GM23338 (cell line): Measurements from ENCODE around the gene ZBTB24. TPM values are rescaled to one million over a fixed set of nuclear protein-coding genes. Genes with fewer than 3 reads are reported as not detected.

Source experiments
- ATAC-seq: fragments of 200-7000 bp; cut with Tn5 transposase; 3 replicates; pipeline ENCODE4 v1.9.1; 2020
- DNase-seq: peaks from one replicate; pipeline ENCODE4 v3.0.0-alpha.2; 2015; ENCODE audit warnings: low spot score
- H2AFZ ChIP-seq: fragments of 200-600 bp; sonication (generic); 2 replicates; pipeline ENCODE4 v1.8.0; 2016; ENCODE audit warnings: antibody characterized with exemption, mild to moderate bottlenecking, moderate library complexity
- H3F3A ChIP-seq: fragments of 200-600 bp; sonication (generic); replicated peaks from 2 replicates; pipeline ENCODE4 v1.8.0; 2017; ENCODE audit warnings: antibody characterized with exemption, mixed run types, low read depth
- H3K27ac ChIP-seq: fragments of 200-600 bp; sonication (generic); 2 replicates; pipeline ENCODE4 v1.6.1; 2016; ENCODE audit warnings: low read depth
- H3K27me3 ChIP-seq: fragments of 200-600 bp; sonication (generic); 2 replicates; pipeline ENCODE4 v1.8.0; 2016; ENCODE audit warnings: mild to moderate bottlenecking, mixed run types, moderate library complexity; ENCODE audit not compliant: insufficient read depth
- H3K36me3 ChIP-seq: fragments of 200-600 bp; sonication (generic); 2 replicates; pipeline ENCODE4 v1.8.0; 2016; ENCODE audit warnings: mild to moderate bottlenecking; ENCODE audit not compliant: insufficient read depth
- H3K4me1 ChIP-seq: fragments of 200-600 bp; sonication (generic); 2 replicates; pipeline ENCODE4 v1.8.0; 2016; ENCODE audit warnings: mild to moderate bottlenecking, moderate library complexity; ENCODE audit not compliant: insufficient read depth
- H3K4me2 ChIP-seq: fragments of 200-600 bp; sonication (generic); 2 replicates; pipeline ENCODE4 v1.7.1; 2017; ENCODE audit warnings: mixed run types
- H3K4me3 ChIP-seq: fragments of 200-600 bp; sonication (generic); 2 replicates; pipeline ENCODE4 v1.6.1; 2016; ENCODE audit warnings: mixed run types
- H3K79me2 ChIP-seq: fragments of 200-600 bp; sonication (generic); replicated peaks from 2 replicates; pipeline ENCODE4 v1.8.0; 2017; ENCODE audit warnings: mild to moderate bottlenecking; ENCODE audit not compliant: insufficient read depth
- H3K9me2 ChIP-seq: fragments of 200-600 bp; sonication (generic); 2 replicates; pipeline ENCODE4 v1.8.0; 2017; ENCODE audit not compliant: insufficient read depth
- H4K20me1 ChIP-seq: fragments of 200-600 bp; sonication (generic); replicated peaks from 2 replicates; pipeline ENCODE4 v1.8.0; 2017; ENCODE audit warnings: mild to moderate bottlenecking; ENCODE audit not compliant: insufficient read depth
- H3K27ac Mint-ChIP-seq: 2 replicates; pipeline ENCODE4 v1.8.0; 2020; ENCODE audit warnings: inconsistent platforms, mild to moderate bottlenecking, moderate library complexity, mixed read lengths
- H3K27me3 Mint-ChIP-seq: 3 replicates; pipeline ENCODE4 v1.8.0; 2022; ENCODE audit warnings: low read depth, mild to moderate bottlenecking, moderate library complexity, mixed read lengths, inconsistent platforms; ENCODE audit not compliant: insufficient read depth, poor library complexity
- H3K36me3 Mint-ChIP-seq: 3 replicates; pipeline ENCODE4 v1.8.0; 2021; ENCODE audit warnings: low read depth, mild to moderate bottlenecking, inconsistent platforms, moderate library complexity, mixed read lengths
- H3K4me1 Mint-ChIP-seq: 3 replicates; pipeline ENCODE4 v1.8.0; 2020; ENCODE audit warnings: mild to moderate bottlenecking, inconsistent platforms, mixed read lengths
- H3K4me3 Mint-ChIP-seq: 3 replicates; pipeline ENCODE4 v1.8.0; 2021; ENCODE audit warnings: moderate library complexity, mild to moderate bottlenecking, inconsistent platforms, mixed read lengths
- H3K9me3 Mint-ChIP-seq: 3 replicates; pipeline ENCODE4 v1.8.0; 2020; ENCODE audit warnings: moderate library complexity, mild to moderate bottlenecking, inconsistent platforms, mixed read lengths
- CREB1 ChIP-seq: fragments of 250-450 bp; sonication (Bioruptor Pico); IDR thresholded peaks from 2 replicates; pipeline ENCODE4 v1.5.0; 2020; ENCODE audit warnings: low read depth, mild to moderate bottlenecking, moderate library complexity
- EZH2 ChIP-seq: fragments of 200-600 bp; sonication (generic); IDR thresholded peaks from one replicate; pipeline ENCODE4 v1.8.0; 2017; ENCODE audit warnings: antibody characterized with exemption, mild to moderate bottlenecking, low read depth; ENCODE audit not compliant: unreplicated experiment
- EZH2phosphoT487 ChIP-seq: fragments of 200-600 bp; sonication (generic); IDR thresholded peaks from one replicate; pipeline ENCODE4 v1.8.1; 2018; ENCODE audit warnings: antibody characterized with exemption; ENCODE audit not compliant: unreplicated experiment
- JUNB ChIP-seq: IDR thresholded peaks from one replicate; pipeline ENCODE4 v1.6.1; 2016; ENCODE audit warnings: antibody characterized with exemption; ENCODE audit not compliant: unreplicated experiment
- NANOG ChIP-seq: IDR thresholded peaks from 2 replicates; pipeline ENCODE4 v1.6.1; 2016; ENCODE audit warnings: antibody characterized with exemption, borderline replicate concordance
- POLR2AphosphoS5 ChIP-seq: IDR thresholded peaks from 2 replicates; pipeline ENCODE4 v1.6.1; 2016; ENCODE audit warnings: antibody characterized with exemption, low read depth
- STAT1 ChIP-seq: IDR thresholded peaks from one replicate; pipeline ENCODE4 v1.6.1; 2016; ENCODE audit warnings: antibody characterized with exemption; ENCODE audit not compliant: unreplicated experiment
- ZNF114 ChIP-seq: fragments of 250-450 bp; sonication (Bioruptor Pico); IDR thresholded peaks from 2 replicates; pipeline ENCODE4 v1.5.0; 2020; ENCODE audit warnings: mild to moderate bottlenecking, moderate library complexity
- ZNF331 ChIP-seq: fragments of 250-450 bp; sonication (Bioruptor Pico); IDR thresholded peaks from 2 replicates; pipeline ENCODE4 v1.5.0; 2020; ENCODE audit warnings: low read depth, mild to moderate bottlenecking, moderate library complexity
- polyA plus RNA-seq: library from polyadenylated mRNA; unstranded; fragments of >200 nt; fragmentation: Nextera tagmentation; extraction: Ambion mirVana; gene quantifications from 2 replicates; pipeline ENCODE4 v1.2.1, GENCODE V29; 2016
- total RNA-seq: library from RNA; depleted of rRNA; stranded (reverse); fragments of >200 nt; shearing (Covaris generic); gene quantifications from 2 replicates; pipeline ENCODE4 v1.2.3, GENCODE V29; 2014
- TF ChIP-seq, protein P1 (sequence below): IDR thresholded peaks from one replicate; pipeline ENCODE4 v1.6.1; 2018; ENCODE audit warnings: antibody characterized with exemption; ENCODE audit not compliant: unreplicated experiment
- TF ChIP-seq, protein P2 (sequence below): fragments of 250-450 bp; sonication (Bioruptor Pico); IDR thresholded peaks from 2 replicates; pipeline ENCODE4 v1.5.0; 2020; ENCODE audit warnings: mild to moderate bottlenecking, moderate library complexity
- TF ChIP-seq, protein P3 (sequence below): IDR thresholded peaks from 2 replicates; pipeline ENCODE4 v1.6.1; 2016; ENCODE audit warnings: antibody characterized with exemption
- TF ChIP-seq, protein P4 (sequence below), 2 experiments: fragments of 200-600 bp in 1 of 2; sonication (generic) in 1 of 2; conservative IDR thresholded peaks; 2 replicates each; pipeline versions ENCODE4 v1.5.1 to v1.6.1; 2016 to 2017; ENCODE audit warnings: antibody characterized with exemption in 2 of 2, low read depth in 2 of 2, mild to moderate bottlenecking in 2 of 2, moderate library complexity in 1 of 2

Gene ZBTB24
- total and polyA plus RNA-seq, 2 experiments from 2014 or later: 7.9 to 22.0 TPM

DNA sequence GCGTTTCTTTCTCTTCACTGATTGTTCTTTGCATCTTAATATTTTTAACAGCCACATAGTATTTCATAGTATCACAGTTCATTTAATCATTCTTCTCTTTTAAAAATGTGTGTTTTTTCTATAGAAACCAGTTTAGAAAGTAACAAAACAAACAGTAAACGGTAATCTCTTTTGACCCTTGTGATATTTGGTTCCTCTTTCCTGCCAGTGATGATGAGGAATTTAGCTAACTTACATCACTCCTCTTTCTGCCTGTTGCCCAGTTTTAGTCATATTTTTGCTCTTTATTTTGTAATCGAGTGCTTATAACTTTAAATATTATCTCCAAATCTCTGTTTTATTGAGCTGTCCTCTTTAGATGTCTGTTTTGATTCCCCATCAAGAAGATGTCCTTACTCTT lies 38.1 kb upstream of the ZBTB24 start:
- H3K27ac Mint-ChIP-seq: no peak overlapping the region
- H3K9me2 ChIP-seq: no peaks in the 10 kb centered on the region; the same call in 1 of the 2 replicates
- no peak overlapping the region for H3K4me3 Mint-ChIP-seq
- DNase-seq (no peak), ATAC-seq (no peak)
- H3K36me3 Mint-ChIP-seq: peaks cover 5% of the 10 kb centered on the region; the same call in 2 of the 3 replicates
- H3K4me1 Mint-ChIP-seq: no peaks in the 10 kb centered on the region
- no peak overlapping the region for H3K4me3 ChIP-seq
- H4K20me1 ChIP-seq: no peaks in the 10 kb centered on the region
- no peak overlapping the region for H3K27ac ChIP-seq
- H3K9me3 Mint-ChIP-seq: peaks cover 13% of the 10 kb centered on the region
- H3K4me1 ChIP-seq: no peaks in the 10 kb centered on the region
- H3K27me3 ChIP-seq: no peaks in the 10 kb centered on the region
- H3K4me2 ChIP-seq: no peak overlapping the region
- H3K79me2 ChIP-seq: no peaks in the 10 kb centered on the region
- H2AFZ ChIP-seq: no peak overlapping the region
- H3F3A ChIP-seq: no peaks in the 10 kb centered on the region
- TF ChIP-seq EZH2phosphoT487 (no peak), POLR2AphosphoS5 (no peak), NANOG (no peak), STAT1 (no peak), ZNF114 (CRISPR knock-in tag) (no peak), EZH2 (no peak), ZNF331 (CRISPR knock-in tag) (no peak), CREB1 (CRISPR knock-in tag) (no peak), JUNB (no peak)
- TF ChIP-seq, protein P1, sequence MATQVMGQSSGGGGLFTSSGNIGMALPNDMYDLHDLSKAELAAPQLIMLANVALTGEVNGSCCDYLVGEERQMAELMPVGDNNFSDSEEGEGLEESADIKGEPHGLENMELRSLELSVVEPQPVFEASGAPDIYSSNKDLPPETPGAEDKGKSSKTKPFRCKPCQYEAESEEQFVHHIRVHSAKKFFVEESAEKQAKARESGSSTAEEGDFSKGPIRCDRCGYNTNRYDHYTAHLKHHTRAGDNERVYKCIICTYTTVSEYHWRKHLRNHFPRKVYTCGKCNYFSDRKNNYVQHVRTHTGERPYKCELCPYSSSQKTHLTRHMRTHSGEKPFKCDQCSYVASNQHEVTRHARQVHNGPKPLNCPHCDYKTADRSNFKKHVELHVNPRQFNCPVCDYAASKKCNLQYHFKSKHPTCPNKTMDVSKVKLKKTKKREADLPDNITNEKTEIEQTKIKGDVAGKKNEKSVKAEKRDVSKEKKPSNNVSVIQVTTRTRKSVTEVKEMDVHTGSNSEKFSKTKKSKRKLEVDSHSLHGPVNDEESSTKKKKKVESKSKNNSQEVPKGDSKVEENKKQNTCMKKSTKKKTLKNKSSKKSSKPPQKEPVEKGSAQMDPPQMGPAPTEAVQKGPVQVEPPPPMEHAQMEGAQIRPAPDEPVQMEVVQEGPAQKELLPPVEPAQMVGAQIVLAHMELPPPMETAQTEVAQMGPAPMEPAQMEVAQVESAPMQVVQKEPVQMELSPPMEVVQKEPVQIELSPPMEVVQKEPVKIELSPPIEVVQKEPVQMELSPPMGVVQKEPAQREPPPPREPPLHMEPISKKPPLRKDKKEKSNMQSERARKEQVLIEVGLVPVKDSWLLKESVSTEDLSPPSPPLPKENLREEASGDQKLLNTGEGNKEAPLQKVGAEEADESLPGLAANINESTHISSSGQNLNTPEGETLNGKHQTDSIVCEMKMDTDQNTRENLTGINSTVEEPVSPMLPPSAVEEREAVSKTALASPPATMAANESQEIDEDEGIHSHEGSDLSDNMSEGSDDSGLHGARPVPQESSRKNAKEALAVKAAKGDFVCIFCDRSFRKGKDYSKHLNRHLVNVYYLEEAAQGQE: no peak
- TF ChIP-seq, protein P2, sequence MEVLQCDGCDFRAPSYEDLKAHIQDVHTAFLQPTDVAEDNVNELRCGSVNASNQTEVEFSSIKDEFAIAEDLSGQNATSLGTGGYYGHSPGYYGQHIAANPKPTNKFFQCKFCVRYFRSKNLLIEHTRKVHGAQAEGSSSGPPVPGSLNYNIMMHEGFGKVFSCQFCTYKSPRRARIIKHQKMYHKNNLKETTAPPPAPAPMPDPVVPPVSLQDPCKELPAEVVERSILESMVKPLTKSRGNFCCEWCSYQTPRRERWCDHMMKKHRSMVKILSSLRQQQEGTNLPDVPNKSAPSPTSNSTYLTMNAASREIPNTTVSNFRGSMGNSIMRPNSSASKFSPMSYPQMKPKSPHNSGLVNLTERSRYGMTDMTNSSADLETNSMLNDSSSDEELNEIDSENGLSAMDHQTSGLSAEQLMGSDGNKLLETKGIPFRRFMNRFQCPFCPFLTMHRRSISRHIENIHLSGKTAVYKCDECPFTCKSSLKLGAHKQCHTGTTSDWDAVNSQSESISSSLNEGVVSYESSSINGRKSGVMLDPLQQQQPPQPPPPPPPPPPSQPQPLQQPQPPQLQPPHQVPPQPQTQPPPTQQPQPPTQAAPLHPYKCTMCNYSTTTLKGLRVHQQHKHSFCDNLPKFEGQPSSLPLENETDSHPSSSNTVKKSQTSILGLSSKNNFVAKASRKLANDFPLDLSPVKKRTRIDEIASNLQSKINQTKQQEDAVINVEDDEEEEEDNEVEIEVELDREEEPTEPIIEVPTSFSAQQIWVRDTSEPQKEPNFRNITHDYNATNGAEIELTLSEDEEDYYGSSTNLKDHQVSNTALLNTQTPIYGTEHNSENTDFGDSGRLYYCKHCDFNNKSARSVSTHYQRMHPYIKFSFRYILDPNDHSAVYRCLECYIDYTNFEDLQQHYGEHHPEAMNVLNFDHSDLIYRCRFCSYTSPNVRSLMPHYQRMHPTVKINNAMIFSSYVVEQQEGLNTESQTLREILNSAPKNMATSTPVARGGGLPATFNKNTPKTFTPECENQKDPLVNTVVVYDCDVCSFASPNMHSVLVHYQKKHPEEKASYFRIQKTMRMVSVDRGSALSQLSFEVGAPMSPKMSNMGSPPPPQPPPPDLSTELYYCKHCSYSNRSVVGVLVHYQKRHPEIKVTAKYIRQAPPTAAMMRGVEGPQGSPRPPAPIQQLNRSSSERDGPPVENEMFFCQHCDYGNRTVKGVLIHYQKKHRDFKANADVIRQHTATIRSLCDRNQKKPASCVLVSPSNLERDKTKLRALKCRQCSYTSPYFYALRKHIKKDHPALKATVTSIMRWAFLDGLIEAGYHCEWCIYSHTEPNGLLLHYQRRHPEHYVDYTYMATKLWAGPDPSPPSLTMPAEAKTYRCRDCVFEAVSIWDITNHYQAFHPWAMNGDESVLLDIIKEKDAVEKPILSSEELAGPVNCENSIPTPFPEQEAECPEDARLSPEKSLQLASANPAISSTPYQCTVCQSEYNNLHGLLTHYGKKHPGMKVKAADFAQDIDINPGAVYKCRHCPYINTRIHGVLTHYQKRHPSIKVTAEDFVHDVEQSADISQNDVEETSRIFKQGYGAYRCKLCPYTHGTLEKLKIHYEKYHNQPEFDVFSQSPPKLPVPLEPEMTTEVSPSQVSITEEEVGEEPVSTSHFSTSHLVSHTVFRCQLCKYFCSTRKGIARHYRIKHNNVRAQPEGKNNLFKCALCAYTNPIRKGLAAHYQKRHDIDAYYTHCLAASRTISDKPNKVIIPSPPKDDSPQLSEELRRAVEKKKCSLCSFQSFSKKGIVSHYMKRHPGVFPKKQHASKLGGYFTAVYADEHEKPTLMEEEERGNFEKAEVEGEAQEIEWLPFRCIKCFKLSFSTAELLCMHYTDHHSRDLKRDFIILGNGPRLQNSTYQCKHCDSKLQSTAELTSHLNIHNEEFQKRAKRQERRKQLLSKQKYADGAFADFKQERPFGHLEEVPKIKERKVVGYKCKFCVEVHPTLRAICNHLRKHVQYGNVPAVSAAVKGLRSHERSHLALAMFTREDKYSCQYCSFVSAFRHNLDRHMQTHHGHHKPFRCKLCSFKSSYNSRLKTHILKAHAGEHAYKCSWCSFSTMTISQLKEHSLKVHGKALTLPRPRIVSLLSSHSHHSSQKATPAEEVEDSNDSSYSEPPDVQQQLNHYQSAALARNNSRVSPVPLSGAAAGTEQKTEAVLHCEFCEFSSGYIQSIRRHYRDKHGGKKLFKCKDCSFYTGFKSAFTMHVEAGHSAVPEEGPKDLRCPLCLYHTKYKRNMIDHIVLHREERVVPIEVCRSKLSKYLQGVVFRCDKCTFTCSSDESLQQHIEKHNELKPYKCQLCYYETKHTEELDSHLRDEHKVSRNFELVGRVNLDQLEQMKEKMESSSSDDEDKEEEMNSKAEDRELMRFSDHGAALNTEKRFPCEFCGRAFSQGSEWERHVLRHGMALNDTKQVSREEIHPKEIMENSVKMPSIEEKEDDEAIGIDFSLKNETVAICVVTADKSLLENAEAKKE (CRISPR knock-in tag): no peak
- TF ChIP-seq, protein P3, sequence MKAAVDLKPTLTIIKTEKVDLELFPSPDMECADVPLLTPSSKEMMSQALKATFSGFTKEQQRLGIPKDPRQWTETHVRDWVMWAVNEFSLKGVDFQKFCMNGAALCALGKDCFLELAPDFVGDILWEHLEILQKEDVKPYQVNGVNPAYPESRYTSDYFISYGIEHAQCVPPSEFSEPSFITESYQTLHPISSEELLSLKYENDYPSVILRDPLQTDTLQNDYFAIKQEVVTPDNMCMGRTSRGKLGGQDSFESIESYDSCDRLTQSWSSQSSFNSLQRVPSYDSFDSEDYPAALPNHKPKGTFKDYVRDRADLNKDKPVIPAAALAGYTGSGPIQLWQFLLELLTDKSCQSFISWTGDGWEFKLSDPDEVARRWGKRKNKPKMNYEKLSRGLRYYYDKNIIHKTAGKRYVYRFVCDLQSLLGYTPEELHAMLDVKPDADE: no peak
- TF ChIP-seq, protein P4, sequence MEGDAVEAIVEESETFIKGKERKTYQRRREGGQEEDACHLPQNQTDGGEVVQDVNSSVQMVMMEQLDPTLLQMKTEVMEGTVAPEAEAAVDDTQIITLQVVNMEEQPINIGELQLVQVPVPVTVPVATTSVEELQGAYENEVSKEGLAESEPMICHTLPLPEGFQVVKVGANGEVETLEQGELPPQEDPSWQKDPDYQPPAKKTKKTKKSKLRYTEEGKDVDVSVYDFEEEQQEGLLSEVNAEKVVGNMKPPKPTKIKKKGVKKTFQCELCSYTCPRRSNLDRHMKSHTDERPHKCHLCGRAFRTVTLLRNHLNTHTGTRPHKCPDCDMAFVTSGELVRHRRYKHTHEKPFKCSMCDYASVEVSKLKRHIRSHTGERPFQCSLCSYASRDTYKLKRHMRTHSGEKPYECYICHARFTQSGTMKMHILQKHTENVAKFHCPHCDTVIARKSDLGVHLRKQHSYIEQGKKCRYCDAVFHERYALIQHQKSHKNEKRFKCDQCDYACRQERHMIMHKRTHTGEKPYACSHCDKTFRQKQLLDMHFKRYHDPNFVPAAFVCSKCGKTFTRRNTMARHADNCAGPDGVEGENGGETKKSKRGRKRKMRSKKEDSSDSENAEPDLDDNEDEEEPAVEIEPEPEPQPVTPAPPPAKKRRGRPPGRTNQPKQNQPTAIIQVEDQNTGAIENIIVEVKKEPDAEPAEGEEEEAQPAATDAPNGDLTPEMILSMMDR (conservative IDR thresholded peaks at IDR 0.05; ENCODE audit: low read depth in 2 of 2): no peak
- H3K27me3 Mint-ChIP-seq: no peaks in the 10 kb centered on the region
- no peaks in the 10 kb centered on the region for H3K36me3 ChIP-seq
